GM12878 (cell line): ENCODE data around the gene SLC12A7. TPM values are rescaled to one million over a fixed set of nuclear protein-coding genes. Genes with fewer than 3 reads are reported as not detected.

Experiments
- ATAC-seq: fragments of 200-7000 bp; cut with Tn5 transposase; 3 replicates; pipeline ENCODE4 v1.9.1; 2020; ENCODE audit warnings: mild to moderate bottlenecking, moderate library complexity
- BruUV-seq: library from RNA; stranded (reverse); fragments of 400-500 nt; replicated peaks from 2 replicates; lab custom pipeline; 2021; lab: Mats Ljungman, UMichigan
- CTCF ChIA-PET: fragments of 300-600 bp; sonication (Branson Sonifier 250); formaldehyde crosslinking; extraction: SDS; loops from one replicate; lab custom pipeline; 2021; ENCODE audit warnings: inconsistent platforms; lab: Yijun Ruan, JAX
- POLR2A ChIA-PET: fragments of 350-600 bp; formaldehyde crosslinking; extraction: SDS; loops from one replicate; lab custom pipeline; 2021; ENCODE audit warnings: inconsistent platforms; lab: Charles Lee
- RAD21 ChIA-PET: fragments of 300-600 bp; sonication (Branson Sonifier 250); formaldehyde crosslinking; loops from one replicate; lab custom pipeline; 2023; ENCODE audit warnings: antibody characterized with exemption; ENCODE audit not compliant: unreplicated experiment; lab: Charles Lee
- SMC1A ChIA-PET: fragments of 300-600 bp; sonication (Branson Sonifier 250); formaldehyde crosslinking; loops from one replicate; lab custom pipeline; 2023; ENCODE audit not compliant: unreplicated experiment, uncharacterized antibody; lab: Charles Lee
- DNase-seq: peaks from one replicate; pipeline ENCODE4 v3.0.0-alpha.2; 2011; ENCODE audit warnings: low read depth, low spot score
- FAIRE-seq: peaks from 3 replicates; lab custom pipeline; 2011; peaks lifted over from hg19 to GRCh38; lab: Jason Lieb, UNC
- H2AFZ ChIP-seq: 2 replicates; pipeline ENCODE4 v1.6.0; 2011; ENCODE audit warnings: low read depth, low read length, control low read depth; ENCODE audit not compliant: control insufficient read depth
- H3K27ac ChIP-seq: 2 replicates; pipeline ENCODE4 v1.5.1; 2011; ENCODE audit warnings: control low read depth; ENCODE audit not compliant: control insufficient read depth, insufficient read depth
- H3K27me3 ChIP-seq, 2 experiments: replicated peaks in 1 of 2; 2 replicates each; pipeline versions ENCODE4 v1.6.0 to v1.6.1; 2011; ENCODE audit warnings: low read length in 1 of 2; ENCODE audit not compliant: control insufficient read depth in 2 of 2, insufficient read depth in 2 of 2
- H3K36me3 ChIP-seq, 2 experiments: 2 replicates each; pipeline ENCODE4 v1.5.1; 2011; ENCODE audit warnings: low read length in 1 of 2; ENCODE audit not compliant: control insufficient read depth in 2 of 2, insufficient read depth in 2 of 2
- H3K4me1 ChIP-seq: 2 replicates; pipeline ENCODE4 v1.6.1; 2011; ENCODE audit warnings: mild to moderate bottlenecking, low read length, moderate library complexity, mixed read lengths; ENCODE audit not compliant: control insufficient read depth, insufficient read depth
- H3K4me2 ChIP-seq: 2 replicates; pipeline ENCODE4 v1.6.0; 2011; ENCODE audit warnings: control low read depth; ENCODE audit not compliant: control insufficient read depth, insufficient read depth
- H3K4me3 ChIP-seq: fragments of 200-600 bp; sonication (generic); 2 replicates; pipeline ENCODE4 v1.5.1; 2016
- H3K79me2 ChIP-seq: 2 replicates; pipeline ENCODE4 v1.6.0; 2011; ENCODE audit warnings: low read length; ENCODE audit not compliant: control insufficient read depth, insufficient read depth
- H3K9ac ChIP-seq: 2 replicates; pipeline ENCODE4 v1.8.0; 2011; ENCODE audit warnings: low read length, control low read depth, mixed read lengths; ENCODE audit not compliant: control insufficient read depth, insufficient read depth
- H3K9me3 ChIP-seq: replicated peaks from 3 replicates; pipeline ENCODE4 v1.5.1; 2011; ENCODE audit warnings: mild to moderate bottlenecking, low read length; ENCODE audit not compliant: control insufficient read depth, insufficient read depth
- H4K20me1 ChIP-seq: 2 replicates; pipeline ENCODE4 v1.6.0; 2011; ENCODE audit not compliant: control insufficient read depth, insufficient read depth
- ESRRA ChIP-seq: IDR thresholded peaks from 2 replicates; pipeline ENCODE4 v1.6.1; 2012; ENCODE audit warnings: mild to moderate bottlenecking, low read length, improper control_type of control experiment
- EZH2 ChIP-seq: IDR thresholded peaks from 2 replicates; pipeline ENCODE4 v1.6.1; 2012; ENCODE audit warnings: low read depth, mild to moderate bottlenecking, control low read depth, inconsistent platforms, low read length, borderline replicate concordance; ENCODE audit not compliant: control insufficient read depth
- GATAD2B ChIP-seq: fragments of 450-650 bp; conservative IDR thresholded peaks from 2 replicates; pipeline ENCODE4 v1.6.1; 2017; ENCODE audit warnings: low read depth, mild to moderate bottlenecking, moderate library complexity
- IRF5 ChIP-seq: fragments of 450-650 bp; IDR thresholded peaks from 2 replicates; pipeline ENCODE4 v1.6.1; 2017; ENCODE audit warnings: borderline replicate concordance
- NFIC ChIP-seq: IDR thresholded peaks from 2 replicates; pipeline ENCODE4 v1.6.1; 2012; ENCODE audit warnings: low read depth, mild to moderate bottlenecking, inconsistent platforms, low read length, moderate library complexity
- POLR2AphosphoS2 ChIP-seq: IDR thresholded peaks from 2 replicates; pipeline ENCODE4 v1.6.1; 2011; ENCODE audit warnings: low read depth, mild to moderate bottlenecking, low read length, improper control_type of control experiment, moderate library complexity
- RFX5 ChIP-seq: IDR thresholded peaks from 2 replicates; pipeline ENCODE4 v1.6.1; 2011; ENCODE audit warnings: low read depth, low read length, improper control_type of control experiment
- SP1 ChIP-seq: IDR thresholded peaks from one replicate; pipeline ENCODE4 v1.6.1; 2011; ENCODE audit warnings: low read depth, low read length
- STAT1 ChIP-seq: fragments of 450-650 bp; conservative IDR thresholded peaks from 2 replicates; pipeline ENCODE4 v1.6.1; 2014; ENCODE audit warnings: antibody characterized with exemption, mild to moderate bottlenecking
- WGBS: methylation state at CpG from one replicate; pipeline ENCODE4 v1.1.6; 2016; ENCODE audit warnings: low lambda C conversion rate; ENCODE audit not compliant: insufficient replicate concordance, insufficient coverage; ENCODE audit errors: missing lambda C conversion rate; 5-methylcytosine and 5-hydroxymethylcytosine counted together
- in situ Hi-C: fragments of 300-500 bp; cut with MboI; formaldehyde crosslinking; loops from 9 replicates; pipeline ENCODE4 v1.14.3; 2018; ENCODE audit warnings: mixed read lengths
- intact Hi-C: fragments of 100-400 bp; cut with micrococcal nuclease; formaldehyde crosslinking; loops from one replicate; pipeline ENCODE4 v1.14.2; 2022; ENCODE audit not compliant: unreplicated experiment
- polyA plus RNA-seq, 11 experiments: library from polyadenylated mRNA; depleted of rRNA in 4 of 11; unstranded in 6 of 11; stranded (reverse) in 5 of 11; fragments of >200 nt; fragmentation: Nextera tagmentation in 4 of 11; fragmentation: Illumina TruSeq in 1 of 11; extraction: Ambion mirVana in 4 of 11; extraction: Trizol in 1 of 11; gene quantifications; 1 replicate in 1 of 11; 2 replicates in 10 of 11; pipeline versions ENCODE4 v1.2.1 to v1.2.3, GENCODE V29; 2011 to 2016; ENCODE audit warnings: inconsistent platforms in 2 of 11, missing spikeins in 2 of 11, low read depth in 1 of 11
- total RNA-seq, 4 experiments: library from RNA; depleted of rRNA in 3 of 4; stranded (reverse); fragments of >200 nt in 3 of 4; fragmentation: Illumina TruSeq in 1 of 4; extraction: Trizol in 1 of 4; gene quantifications; 2 replicates each; pipeline versions ENCODE4 v1.2.1 to v1.2.3, GENCODE V29; 2013 to 2021
- TF ChIP-seq, protein P1 (sequence below): fragments of 450-650 bp; IDR thresholded peaks from 2 replicates; pipeline ENCODE4 v1.6.1; 2017; ENCODE audit warnings: low read depth, mild to moderate bottlenecking, moderate library complexity
- TF ChIP-seq, protein P2 (sequence below): fragments of 450-650 bp; formaldehyde crosslinking; IDR thresholded peaks from 2 replicates; pipeline ENCODE4 v1.4.0; 2020; ENCODE audit warnings: mild to moderate bottlenecking, moderate library complexity
- TF ChIP-seq, protein P3 (sequence below): IDR thresholded peaks from 2 replicates; pipeline ENCODE4 v1.6.1; 2012; ENCODE audit warnings: mild to moderate bottlenecking, low read depth, low read length

Gene SLC12A7
- total and polyA plus RNA-seq, 10 of the 15 experiments (the other 5 are each of a cell fraction or from before 2014, with no cell fraction given), result 0.10 to 10.0 (median 2.9) TPM

DNA sequence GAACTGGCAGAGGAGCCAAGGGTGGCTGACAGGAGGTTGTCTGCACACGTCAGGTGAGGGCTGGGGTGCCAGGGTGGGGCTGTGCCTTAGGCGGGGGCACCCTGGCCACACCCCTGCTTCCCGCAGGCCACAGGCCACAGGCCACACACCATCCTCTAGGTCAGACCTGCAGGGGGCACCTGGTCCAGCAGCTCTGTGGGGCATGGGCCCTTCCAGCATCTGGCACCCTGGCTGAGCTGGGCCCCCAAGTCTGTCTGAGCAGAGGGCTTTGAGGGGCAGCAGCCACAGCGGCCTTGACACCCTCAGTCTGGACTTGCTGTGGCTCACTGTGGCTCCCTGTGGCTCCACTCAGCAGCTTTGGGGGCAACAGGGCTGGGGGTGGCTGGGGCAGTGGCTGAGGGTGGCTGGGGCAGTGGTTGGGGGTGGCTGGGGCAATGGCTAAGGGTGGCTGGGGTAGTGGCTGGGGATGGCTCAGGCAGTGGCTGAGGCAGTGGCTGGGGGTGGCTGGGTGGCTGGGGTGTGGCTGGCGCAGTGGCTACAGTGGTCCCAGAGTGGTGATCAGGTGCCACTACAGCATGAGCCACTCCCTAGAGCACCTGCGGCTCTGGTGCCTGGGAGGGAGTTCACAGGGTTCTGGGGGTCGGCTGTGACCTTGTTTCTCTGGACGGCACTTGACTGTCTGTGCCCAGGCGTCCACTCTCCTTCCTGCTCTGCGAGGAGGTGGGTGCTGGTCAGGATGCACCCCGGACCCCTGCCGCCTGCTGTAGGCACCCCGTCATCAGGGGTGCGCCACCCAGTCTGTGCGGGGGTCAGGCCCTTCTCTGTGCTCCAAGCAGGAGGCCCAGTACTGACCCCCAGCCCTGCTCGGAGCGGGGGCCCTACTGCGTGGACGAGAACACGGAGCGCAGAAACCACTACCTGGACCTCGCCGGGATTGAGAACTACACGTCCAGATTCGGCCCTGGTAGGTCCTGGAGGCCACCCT lies 76.2 kb downstream of the SLC12A7 start:
- no peak for TF ChIP-seq SP1
- TF ChIP-seq EZH2, result no peak
- TF ChIP-seq STAT1, result no peak
- no peak for TF ChIP-seq IRF5
- TF ChIP-seq, protein P1, sequence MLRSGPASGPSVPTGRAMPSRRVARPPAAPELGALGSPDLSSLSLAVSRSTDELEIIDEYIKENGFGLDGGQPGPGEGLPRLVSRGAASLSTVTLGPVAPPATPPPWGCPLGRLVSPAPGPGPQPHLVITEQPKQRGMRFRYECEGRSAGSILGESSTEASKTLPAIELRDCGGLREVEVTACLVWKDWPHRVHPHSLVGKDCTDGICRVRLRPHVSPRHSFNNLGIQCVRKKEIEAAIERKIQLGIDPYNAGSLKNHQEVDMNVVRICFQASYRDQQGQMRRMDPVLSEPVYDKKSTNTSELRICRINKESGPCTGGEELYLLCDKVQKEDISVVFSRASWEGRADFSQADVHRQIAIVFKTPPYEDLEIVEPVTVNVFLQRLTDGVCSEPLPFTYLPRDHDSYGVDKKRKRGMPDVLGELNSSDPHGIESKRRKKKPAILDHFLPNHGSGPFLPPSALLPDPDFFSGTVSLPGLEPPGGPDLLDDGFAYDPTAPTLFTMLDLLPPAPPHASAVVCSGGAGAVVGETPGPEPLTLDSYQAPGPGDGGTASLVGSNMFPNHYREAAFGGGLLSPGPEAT, result no peak
- TF ChIP-seq, protein P2, sequence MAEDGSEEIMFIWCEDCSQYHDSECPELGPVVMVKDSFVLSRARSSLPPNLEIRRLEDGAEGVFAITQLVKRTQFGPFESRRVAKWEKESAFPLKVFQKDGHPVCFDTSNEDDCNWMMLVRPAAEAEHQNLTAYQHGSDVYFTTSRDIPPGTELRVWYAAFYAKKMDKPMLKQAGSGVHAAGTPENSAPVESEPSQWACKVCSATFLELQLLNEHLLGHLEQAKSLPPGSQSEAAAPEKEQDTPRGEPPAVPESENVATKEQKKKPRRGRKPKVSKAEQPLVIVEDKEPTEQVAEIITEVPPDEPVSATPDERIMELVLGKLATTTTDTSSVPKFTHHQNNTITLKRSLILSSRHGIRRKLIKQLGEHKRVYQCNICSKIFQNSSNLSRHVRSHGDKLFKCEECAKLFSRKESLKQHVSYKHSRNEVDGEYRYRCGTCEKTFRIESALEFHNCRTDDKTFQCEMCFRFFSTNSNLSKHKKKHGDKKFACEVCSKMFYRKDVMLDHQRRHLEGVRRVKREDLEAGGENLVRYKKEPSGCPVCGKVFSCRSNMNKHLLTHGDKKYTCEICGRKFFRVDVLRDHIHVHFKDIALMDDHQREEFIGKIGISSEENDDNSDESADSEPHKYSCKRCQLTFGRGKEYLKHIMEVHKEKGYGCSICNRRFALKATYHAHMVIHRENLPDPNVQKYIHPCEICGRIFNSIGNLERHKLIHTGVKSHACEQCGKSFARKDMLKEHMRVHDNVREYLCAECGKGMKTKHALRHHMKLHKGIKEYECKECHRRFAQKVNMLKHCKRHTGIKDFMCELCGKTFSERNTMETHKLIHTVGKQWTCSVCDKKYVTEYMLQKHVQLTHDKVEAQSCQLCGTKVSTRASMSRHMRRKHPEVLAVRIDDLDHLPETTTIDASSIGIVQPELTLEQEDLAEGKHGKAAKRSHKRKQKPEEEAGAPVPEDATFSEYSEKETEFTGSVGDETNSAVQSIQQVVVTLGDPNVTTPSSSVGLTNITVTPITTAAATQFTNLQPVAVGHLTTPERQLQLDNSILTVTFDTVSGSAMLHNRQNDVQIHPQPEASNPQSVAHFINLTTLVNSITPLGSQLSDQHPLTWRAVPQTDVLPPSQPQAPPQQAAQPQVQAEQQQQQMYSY (CRISPR knock-in tag), result no peak
- no peak for TF ChIP-seq GATAD2B
- no peak for TF ChIP-seq NFIC
- no peak for TF ChIP-seq RFX5
- TF ChIP-seq POLR2AphosphoS2, result no peak
- TF ChIP-seq ESRRA, result no peak
- TF ChIP-seq, protein P3, sequence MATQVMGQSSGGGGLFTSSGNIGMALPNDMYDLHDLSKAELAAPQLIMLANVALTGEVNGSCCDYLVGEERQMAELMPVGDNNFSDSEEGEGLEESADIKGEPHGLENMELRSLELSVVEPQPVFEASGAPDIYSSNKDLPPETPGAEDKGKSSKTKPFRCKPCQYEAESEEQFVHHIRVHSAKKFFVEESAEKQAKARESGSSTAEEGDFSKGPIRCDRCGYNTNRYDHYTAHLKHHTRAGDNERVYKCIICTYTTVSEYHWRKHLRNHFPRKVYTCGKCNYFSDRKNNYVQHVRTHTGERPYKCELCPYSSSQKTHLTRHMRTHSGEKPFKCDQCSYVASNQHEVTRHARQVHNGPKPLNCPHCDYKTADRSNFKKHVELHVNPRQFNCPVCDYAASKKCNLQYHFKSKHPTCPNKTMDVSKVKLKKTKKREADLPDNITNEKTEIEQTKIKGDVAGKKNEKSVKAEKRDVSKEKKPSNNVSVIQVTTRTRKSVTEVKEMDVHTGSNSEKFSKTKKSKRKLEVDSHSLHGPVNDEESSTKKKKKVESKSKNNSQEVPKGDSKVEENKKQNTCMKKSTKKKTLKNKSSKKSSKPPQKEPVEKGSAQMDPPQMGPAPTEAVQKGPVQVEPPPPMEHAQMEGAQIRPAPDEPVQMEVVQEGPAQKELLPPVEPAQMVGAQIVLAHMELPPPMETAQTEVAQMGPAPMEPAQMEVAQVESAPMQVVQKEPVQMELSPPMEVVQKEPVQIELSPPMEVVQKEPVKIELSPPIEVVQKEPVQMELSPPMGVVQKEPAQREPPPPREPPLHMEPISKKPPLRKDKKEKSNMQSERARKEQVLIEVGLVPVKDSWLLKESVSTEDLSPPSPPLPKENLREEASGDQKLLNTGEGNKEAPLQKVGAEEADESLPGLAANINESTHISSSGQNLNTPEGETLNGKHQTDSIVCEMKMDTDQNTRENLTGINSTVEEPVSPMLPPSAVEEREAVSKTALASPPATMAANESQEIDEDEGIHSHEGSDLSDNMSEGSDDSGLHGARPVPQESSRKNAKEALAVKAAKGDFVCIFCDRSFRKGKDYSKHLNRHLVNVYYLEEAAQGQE, result no peak
- TF ChIP-seq, all 136 proteins: peak for 0
- no peak overlapping the region for H3K4me3 ChIP-seq
- CTCF ChIA-PET, result no interaction called here
- no peak for ATAC-seq
- no peaks in the 10 kb centered on the region for H3K79me2 ChIP-seq
- POLR2A ChIA-PET, result no interaction called here
- FAIRE-seq, result no peak
- no peak for DNase-seq
- H3K4me2 ChIP-seq, result no peak overlapping the region
- WGBS, result 71% methylated on average over 24 of the region's 25 CpGs
- SMC1A ChIA-PET, result no interaction called here
- RAD21 ChIA-PET, result no interaction called here
- H2AFZ ChIP-seq, result no peak overlapping the region
- no peaks in the 10 kb centered on the region for H3K36me3 ChIP-seq
- no peak overlapping the region for H3K9ac ChIP-seq
- no peaks in the 10 kb centered on the region for H3K4me1 ChIP-seq
- intact Hi-C loops (no loop called here), in situ Hi-C loops (no loop called here)
- no peaks in the 10 kb centered on the region for H4K20me1 ChIP-seq
- no peak overlapping the region for H3K27ac ChIP-seq
- H3K9me3 ChIP-seq, result no peaks in the 10 kb centered on the region; the same call in 2 of the 3 replicates
- H3K27me3 ChIP-seq, result no peaks in the 10 kb centered on the region
- no TSS peak for BruUV-seq
